ENCODE measurements around the gene ARMH3.

DNA sequence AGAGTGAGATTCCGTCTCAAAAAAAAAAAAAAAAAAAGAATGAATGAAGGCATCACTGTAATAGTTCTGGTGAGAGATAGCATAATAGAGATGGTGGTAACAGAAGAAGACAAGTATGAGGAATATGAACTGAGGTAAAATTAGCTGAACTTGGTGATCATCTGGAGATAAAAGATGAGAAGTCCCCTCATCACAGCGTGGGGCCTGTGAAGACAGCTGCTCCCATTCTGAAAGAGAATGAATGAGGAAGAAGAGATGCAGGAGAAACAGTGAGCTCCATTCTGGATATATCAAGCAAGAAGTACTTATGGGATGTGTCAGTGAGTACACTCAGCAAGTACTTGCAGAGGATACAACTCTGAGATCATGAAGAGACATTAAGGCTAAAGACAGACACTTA is 28.7 kb downstream of the ARMH3 start:
- TF ChIP-seq ZNF274 (IDR thresholded peaks at IDR 0.05; ENCODE audit: low read depth, low read length) = no peak
- no peak for TF ChIP-seq SUZ12 (IDR thresholded peaks at IDR 0.05; ENCODE audit: extremely low read depth, insufficient read depth, insufficient read length)
- TF ChIP-seq YY1 (IDR thresholded peaks at IDR 0.05; ENCODE audit: insufficient read depth, insufficient read length) = no peak
